H1 (cell line): ENCODE results near the gene NUDT9. TPM values are rescaled to one million over a fixed set of nuclear protein-coding genes. Genes with fewer than 3 reads are reported as not detected.
A peak's percentile ranks its signal among the peaks of the same experiment; 100 is the strongest.

Source experiments
- CTCF ChIA-PET: fragments of 300-600 bp; sonication (Branson Sonifier 250); formaldehyde crosslinking; loops from one replicate; lab custom pipeline; 2021; ENCODE audit not compliant: partially characterized antibody; lab: Charles Lee
- POLR2A ChIA-PET: fragments of 300-600 bp; sonication (Branson Sonifier 250); formaldehyde crosslinking; loops from one replicate; lab custom pipeline; 2021; ENCODE audit warnings: inconsistent platforms; ENCODE audit not compliant: partially characterized antibody; lab: Charles Lee
- DNase-seq, 2 experiments: peaks; one replicate each; pipeline versions ENCODE4 v3.0.0 to v3.0.0-alpha.2; 2010 to 2022; ENCODE audit warnings: low spot score in 2 of 2, low read depth in 1 of 2, mixed read lengths in 1 of 2
- FAIRE-seq: peaks from 2 replicates; lab custom pipeline; 2011; peaks lifted over from hg19 to GRCh38; lab: Jason Lieb, UNC
- H2AFZ ChIP-seq: 2 replicates; pipeline ENCODE4 v1.8.1; 2012; ENCODE audit warnings: low read length, inconsistent platforms
- H2AK5ac ChIP-seq: 2 replicates; pipeline ENCODE4 v1.6.1; 2013; ENCODE audit warnings: low read depth, low read length
- H2BK120ac ChIP-seq: replicated peaks from 2 replicates; pipeline ENCODE3; 2013; ENCODE audit warnings: low read depth, low read length, inconsistent platforms
- H2BK12ac ChIP-seq: 2 replicates; pipeline ENCODE4 v1.6.1; 2013; ENCODE audit warnings: low read depth, low read length
- H2BK15ac ChIP-seq: 2 replicates; pipeline ENCODE4 v1.6.1; 2013; ENCODE audit warnings: low read length
- H2BK20ac ChIP-seq: 2 replicates; pipeline ENCODE4 v1.6.1; 2013; ENCODE audit warnings: low read length
- H2BK5ac ChIP-seq: 2 replicates; pipeline ENCODE4 v1.6.1; 2013; ENCODE audit warnings: low read depth, low read length
- H3K14ac ChIP-seq: 2 replicates; pipeline ENCODE4 v1.6.1; 2013; ENCODE audit warnings: inconsistent platforms; ENCODE audit not compliant: insufficient read length
- H3K18ac ChIP-seq: 2 replicates; pipeline ENCODE4 v1.6.1; 2013; ENCODE audit warnings: low read length; ENCODE audit errors: extremely low read depth
- H3K23ac ChIP-seq: 2 replicates; pipeline ENCODE4 v1.6.1; 2013; ENCODE audit warnings: inconsistent platforms; ENCODE audit not compliant: insufficient read length
- H3K23me2 ChIP-seq: 2 replicates; pipeline ENCODE4 v1.6.1; 2013; ENCODE audit warnings: low read depth, low read length
- H3K27ac ChIP-seq: 2 replicates; pipeline ENCODE4 v1.6.1; 2011; ENCODE audit warnings: low read depth, low read length, inconsistent platforms
- H3K27me3 ChIP-seq, 4 experiments: replicated peaks in 1 of 4; 1 replicate in 1 of 4; 2 replicates in 3 of 4; pipeline versions ENCODE4 v1.6.1 to v1.8.1; 2011 to 2013; ENCODE audit warnings: low read length in 3 of 4, mild to moderate bottlenecking in 3 of 4, inconsistent platforms in 2 of 4, mixed read lengths in 2 of 4, moderate library complexity in 1 of 4; ENCODE audit not compliant: control insufficient read depth in 3 of 4, insufficient read depth in 3 of 4; ENCODE audit errors: extremely low read depth in 1 of 4
- H3K36me3 ChIP-seq, 4 experiments: 2 replicates each; pipeline versions ENCODE4 v1.6.1 to v1.8.1; 2011 to 2013; ENCODE audit warnings: mild to moderate bottlenecking in 4 of 4, low read length in 3 of 4, moderate library complexity in 2 of 4, control low read depth in 1 of 4, inconsistent platforms in 1 of 4; ENCODE audit not compliant: insufficient read depth in 4 of 4, control insufficient read depth in 2 of 4
- H3K4ac ChIP-seq: replicated peaks from 2 replicates; pipeline ENCODE3; 2013; ENCODE audit warnings: low read length, low read depth, mixed read lengths, inconsistent platforms; ENCODE audit not compliant: insufficient read length
- H3K4me1 ChIP-seq, 4 experiments: replicated peaks in 1 of 4; 1 replicate in 1 of 4; 2 replicates in 3 of 4; pipeline versions ENCODE4 v1.6.1 to v1.8.1; 2011 to 2013; ENCODE audit warnings: low read length in 3 of 4, inconsistent platforms in 2 of 4, mixed read lengths in 1 of 4; ENCODE audit not compliant: insufficient read depth in 4 of 4, control insufficient read depth in 3 of 4
- H3K4me2 ChIP-seq, 2 experiments: 2 replicates each; pipeline versions ENCODE4 v1.6.1 to v1.8.1; 2011 to 2013; ENCODE audit warnings: low read depth in 2 of 2, low read length in 2 of 2, control low read depth in 1 of 2, inconsistent platforms in 1 of 2, mild to moderate bottlenecking in 1 of 2; ENCODE audit not compliant: insufficient read depth in 1 of 2
- H3K4me3 ChIP-seq, 4 experiments: fragments of 200-600, 300-600 bp in 1 of 4; sonication (generic), shearing (Covaris generic), sonication (Bioruptor Twin) in 1 of 4; 2 replicates each; pipeline versions ENCODE4 v1.5.1 to v1.8.1; 2011 to 2016; ENCODE audit warnings: low read length in 4 of 4, low read depth in 3 of 4, control low read depth in 2 of 4, inconsistent platforms in 2 of 4, mild to moderate bottlenecking in 2 of 4, mixed read lengths in 1 of 4, moderate library complexity in 1 of 4; ENCODE audit not compliant: insufficient read depth in 2 of 4; ENCODE audit errors: extremely low read depth in 1 of 4
- H3K56ac ChIP-seq: replicated peaks from 2 replicates; pipeline ENCODE3; 2013; ENCODE audit warnings: low read depth, mild to moderate bottlenecking, mixed read lengths, low read length, inconsistent platforms; ENCODE audit not compliant: insufficient read length
- H3K79me1 ChIP-seq: 2 replicates; pipeline ENCODE4 v1.6.1; 2013; ENCODE audit warnings: low read depth, low read length, control low read depth
- H3K79me2 ChIP-seq, 2 experiments: 2 replicates each; pipeline versions ENCODE4 v1.6.1 to v1.8.1; 2012 to 2013; ENCODE audit warnings: low read length in 2 of 2, mild to moderate bottlenecking in 2 of 2, inconsistent platforms in 1 of 2; ENCODE audit not compliant: insufficient read depth in 2 of 2, control insufficient read depth in 1 of 2
- H3K9ac ChIP-seq, 4 experiments: replicated peaks in 1 of 4; 1 replicate in 1 of 4; 2 replicates in 3 of 4; pipeline versions ENCODE4 v1.6.1 to v1.8.1; 2011 to 2013; ENCODE audit warnings: low read depth in 3 of 4, low read length in 3 of 4, control low read depth in 2 of 4, mild to moderate bottlenecking in 2 of 4, moderate library complexity in 2 of 4, inconsistent platforms in 1 of 4; ENCODE audit errors: extremely low read depth in 1 of 4
- H3K9me3 ChIP-seq, 2 experiments: 2 replicates each; pipeline versions ENCODE4 v1.6.1 to v1.8.1; 2012 to 2013; ENCODE audit warnings: mild to moderate bottlenecking in 2 of 2, moderate library complexity in 2 of 2, control low read depth in 1 of 2, inconsistent platforms in 1 of 2, low read depth in 1 of 2, low read length in 1 of 2, mixed read lengths in 1 of 2; ENCODE audit not compliant: insufficient read depth in 2 of 2
- H4K20me1 ChIP-seq, 2 experiments: replicated peaks in 1 of 2; 2 replicates each; pipeline versions ENCODE3 to v1.8.1; 2011 to 2013; ENCODE audit warnings: inconsistent platforms in 2 of 2, low read length in 2 of 2, mild to moderate bottlenecking in 1 of 2; ENCODE audit not compliant: insufficient read depth in 2 of 2, control insufficient read depth in 1 of 2
- H4K5ac ChIP-seq: 2 replicates; pipeline ENCODE4 v1.6.1; 2013; ENCODE audit warnings: low read length, low read depth, mixed read lengths, inconsistent platforms; ENCODE audit not compliant: insufficient read length
- H4K8ac ChIP-seq: 2 replicates; pipeline ENCODE4 v1.8.0; 2013; ENCODE audit warnings: mild to moderate bottlenecking, moderate library complexity, low read length, inconsistent platforms; ENCODE audit not compliant: insufficient read depth; ENCODE audit errors: extremely low read depth
- H4K91ac ChIP-seq: replicated peaks from 2 replicates; pipeline ENCODE3; 2013; ENCODE audit warnings: low read length, mixed read lengths, inconsistent platforms; ENCODE audit not compliant: insufficient read length
- ASH2L ChIP-seq: fragments of 200-600, 300-600 bp; sonication (generic); IDR thresholded peaks from one replicate; pipeline ENCODE4 v1.7.1; 2017; ENCODE audit warnings: low read length
- BACH1 ChIP-seq: IDR thresholded peaks from 2 replicates; pipeline ENCODE4 v1.6.1; 2012; ENCODE audit warnings: low read length, improper control_type of control experiment
- CREB1 ChIP-seq: IDR thresholded peaks from 2 replicates; pipeline ENCODE4 v1.6.1; 2012; ENCODE audit warnings: inconsistent platforms
- SP2 ChIP-seq: IDR thresholded peaks from 2 replicates; pipeline ENCODE4 v1.6.1; 2012; ENCODE audit warnings: mild to moderate bottlenecking, low read length, inconsistent platforms
- WGBS, 2 experiments: shearing (Covaris generic) in 1 of 2; methylation state at CpG; one replicate each; pipeline versions ENCODE4 v1.1.6 to v1.1.7; 2013 to 2015; ENCODE audit warnings: low lambda C conversion rate in 2 of 2, mixed read lengths in 2 of 2, inconsistent platforms in 1 of 2, low coverage in 1 of 2, missing lambda C conversion rate in 1 of 2; ENCODE audit not compliant: insufficient replicate concordance in 2 of 2, insufficient coverage in 1 of 2, insufficient read length in 1 of 2; ENCODE audit errors: extremely low coverage in 1 of 2, missing lambda C conversion rate in 1 of 2; 5-methylcytosine and 5-hydroxymethylcytosine counted together
- polyA plus RNA-seq, 7 experiments: library from polyadenylated mRNA; depleted of rRNA in 3 of 7; stranded (reverse) in 5 of 7; unstranded in 2 of 7; fragments of >200 nt in 5 of 7; fragments of 200-250 nt in 2 of 7; gene quantifications; 1 replicate in 5 of 7; 2 replicates in 1 of 7; 4 replicates in 1 of 7; pipeline versions ENCODE4 v1.2.1 to v1.2.3, GENCODE V29; 2011 to 2013; ENCODE audit warnings: missing spikeins in 2 of 7, mixed read lengths in 2 of 7
- total RNA-seq: library from RNA; stranded (reverse); fragmentation: NEBNext Ultra II Directional; extraction: Animal tissue kit (Norgen Biotek cat#: 25700); gene quantifications from 2 replicates; pipeline ENCODE4 v1.2.1, GENCODE V29; 2021
- TF ChIP-seq, protein P1 (sequence below): IDR thresholded peaks from 2 replicates; pipeline ENCODE4 v1.6.1; 2012; ENCODE audit warnings: low read length, inconsistent platforms
- TF ChIP-seq, protein P2 (sequence below): IDR thresholded peaks from 2 replicates; pipeline ENCODE4 v1.6.1; 2011; ENCODE audit warnings: low read length, improper control_type of control experiment

NUDT9 gene
- total and polyA plus RNA-seq, 2 of the 8 experiments (the other 6 are each of a cell fraction or from before 2014, with no cell fraction given) = 13.2 to 27.6 TPM

DNA sequence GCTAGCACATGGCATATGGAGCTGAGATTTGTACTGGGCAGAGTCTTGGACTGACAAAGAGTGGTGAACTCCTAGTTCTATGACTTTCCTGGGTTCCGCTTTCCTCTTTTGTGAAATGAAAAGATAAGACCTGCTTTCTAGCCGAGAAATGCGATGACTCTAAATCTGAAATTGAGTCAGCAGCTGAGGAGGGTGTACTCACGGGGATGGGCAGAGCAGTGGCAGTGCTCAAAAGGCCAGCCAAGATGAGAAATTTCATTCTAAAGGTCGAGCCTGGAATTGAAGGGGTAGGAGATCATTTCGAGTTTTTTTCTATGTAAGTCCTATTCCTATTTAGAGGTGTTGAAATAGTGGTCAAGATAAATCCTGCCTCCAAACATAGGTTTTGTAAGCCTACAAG lies 47.0 kb downstream of the NUDT9 start:
- 86% methylated on average over 6 of the region's 6 CpGs; no CpG with 5 or more reads in 1 of the 2 experiments for WGBS, 2 experiments
- Histone ChIP-seq H3K14ac (no peak overlapping the region), H3K9me3 (no peaks in the 10 kb centered on the region), H4K5ac (no peak overlapping the region), H2BK120ac (no peak overlapping the region), H4K20me1 (no peaks in the 10 kb centered on the region), H3K18ac (no peak overlapping the region), H2AK5ac (no peak overlapping the region), H3K27ac (no peak overlapping the region), H3K4me2 (no peak overlapping the region), H3K4me3 (no peak overlapping the region), H3K23ac (no peak overlapping the region), H3K4ac (no peak overlapping the region), H2AFZ (no peak overlapping the region), H3K79me2 (no peaks in the 10 kb centered on the region), H3K4me1 (no peaks in the 10 kb centered on the region), H3K27me3 (no peaks in the 10 kb centered on the region), H3K36me3 (no peaks in the 10 kb centered on the region), H3K79me1 (no peaks in the 10 kb centered on the region), H2BK20ac (no peak overlapping the region), H3K56ac (no peak overlapping the region), H3K9ac (no peak overlapping the region), H2BK5ac (no peak overlapping the region), H2BK15ac (0 out of 2 replicates have a peak overlapping the region, but pooled peaks have one; percentile 65), H2BK12ac (no peak overlapping the region), H4K8ac (no peak overlapping the region), H3K23me2 (no peaks in the 10 kb centered on the region), H4K91ac (no peak overlapping the region)
- ChIA-PET CTCF (interaction anchor here (0.6 to 2.4 kb wide), 6 partner anchors 10 to 380 kb away, joined by 3 to 10 read pairs (median 3); no protein-coding TSS in a partner anchor), POLR2A (no interaction called here)
- FAIRE-seq (no peak), DNase-seq (no peak)
- TF ChIP-seq SP2 (no peak), ASH2L (no peak), BACH1 (no peak), CREB1 (no peak)
- TF ChIP-seq, protein P1, sequence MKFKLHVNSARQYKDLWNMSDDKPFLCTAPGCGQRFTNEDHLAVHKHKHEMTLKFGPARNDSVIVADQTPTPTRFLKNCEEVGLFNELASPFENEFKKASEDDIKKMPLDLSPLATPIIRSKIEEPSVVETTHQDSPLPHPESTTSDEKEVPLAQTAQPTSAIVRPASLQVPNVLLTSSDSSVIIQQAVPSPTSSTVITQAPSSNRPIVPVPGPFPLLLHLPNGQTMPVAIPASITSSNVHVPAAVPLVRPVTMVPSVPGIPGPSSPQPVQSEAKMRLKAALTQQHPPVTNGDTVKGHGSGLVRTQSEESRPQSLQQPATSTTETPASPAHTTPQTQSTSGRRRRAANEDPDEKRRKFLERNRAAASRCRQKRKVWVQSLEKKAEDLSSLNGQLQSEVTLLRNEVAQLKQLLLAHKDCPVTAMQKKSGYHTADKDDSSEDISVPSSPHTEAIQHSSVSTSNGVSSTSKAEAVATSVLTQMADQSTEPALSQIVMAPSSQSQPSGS = no peak
- TF ChIP-seq, protein P2, sequence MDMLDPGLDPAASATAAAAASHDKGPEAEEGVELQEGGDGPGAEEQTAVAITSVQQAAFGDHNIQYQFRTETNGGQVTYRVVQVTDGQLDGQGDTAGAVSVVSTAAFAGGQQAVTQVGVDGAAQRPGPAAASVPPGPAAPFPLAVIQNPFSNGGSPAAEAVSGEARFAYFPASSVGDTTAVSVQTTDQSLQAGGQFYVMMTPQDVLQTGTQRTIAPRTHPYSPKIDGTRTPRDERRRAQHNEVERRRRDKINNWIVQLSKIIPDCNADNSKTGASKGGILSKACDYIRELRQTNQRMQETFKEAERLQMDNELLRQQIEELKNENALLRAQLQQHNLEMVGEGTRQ = no peak
